Loucy (cell line): ENCODE results near the gene TDRD9.

Experiments
- CTCF ChIP-seq: fragments of 200-600 bp; sonication (generic); conservative IDR thresholded peaks from 2 replicates; pipeline ENCODE4 v1.5.1; 2014; ENCODE audit warnings: mild to moderate bottlenecking, antibody characterized with exemption, low read length
- EZH2phosphoT487 ChIP-seq: fragments of 200-600 bp; IDR thresholded peaks from 2 replicates; pipeline ENCODE4 v1.6.1; 2018; ENCODE audit warnings: antibody characterized with exemption, mild to moderate bottlenecking, moderate library complexity, borderline replicate concordance

- TF ChIP-seq EZH2phosphoT487 (no peak), CTCF (no peak)
Observed at GRCh38 chr14:104007121-104007520, 78.9 kb downstream of the TDRD9 start.
